Uterus (tissue), 4 donors: ENCODE data around the gene XYLB. TPM values are rescaled to one million over a fixed set of nuclear protein-coding genes. Genes with fewer than 3 reads are reported as not detected.
A peak's percentile ranks its signal among the peaks of the same experiment; 100 is the strongest.

Experiments
- DNase-seq, 2 donors: peaks; one replicate each; pipeline ENCODE4 v3.0.0-alpha.2; 2019 to 2020
- H3K27ac ChIP-seq, 2 donors: fragments of 200-600 bp; sonication (generic); 1 replicate in 1 of 2; 2 replicates in 1 of 2; pipeline ENCODE4 v1.5.1; 2016 to 2018
- H3K27me3 ChIP-seq, 2 donors: fragments of 200-600 bp; sonication (generic); one replicate each; pipeline ENCODE4 v1.5.1; 2018 to 2019; ENCODE audit warnings: control low read depth in 1 of 2
- H3K36me3 ChIP-seq, 2 donors: fragments of 200-600 bp; sonication (generic); one replicate each; pipeline ENCODE4 v1.5.1; 2019; ENCODE audit warnings: control low read depth in 1 of 2
- H3K4me1 ChIP-seq, 2 donors: fragments of 200-600 bp; sonication (generic); one replicate each; pipeline ENCODE4 v1.5.1; 2018 to 2019; ENCODE audit warnings: control low read depth in 1 of 2
- H3K4me3 ChIP-seq, 2 donors: fragments of 200-600 bp; sonication (generic); 1 replicate in 1 of 2; 2 replicates in 1 of 2; pipeline ENCODE4 v1.5.1; 2018 to 2019; ENCODE audit warnings: mild to moderate bottlenecking in 1 of 2
- H3K9me3 ChIP-seq, 2 donors: fragments of 200-600 bp; sonication (generic); one replicate each; pipeline ENCODE4 v1.5.1; 2019; ENCODE audit warnings: control low read depth in 1 of 2
- POLR2A ChIP-seq, 2 donors: fragments of 450-650 bp; IDR thresholded peaks; one replicate each; pipeline ENCODE4 v1.6.1; 2016; ENCODE audit warnings: antibody characterized with exemption in 2 of 2, mild to moderate bottlenecking in 1 of 2, moderate library complexity in 1 of 2
- intact Hi-C: fragments of 100-400 bp; cut with DNase I; formaldehyde crosslinking; loops from one replicate; pipeline ENCODE4 v1.15.1; 2023; ENCODE audit warnings: low total_unique reads
- small RNA-seq: library from RNA; depleted of rRNA; stranded (forward); fragments of <200 nt; gene quantifications from one replicate; pipeline ENCODE3, GENCODE V24; 2016
- total RNA-seq, 4 donors: library from RNA; depleted of rRNA in 3 of 4; stranded (reverse); fragments of >200 nt in 3 of 4; gene quantifications; one replicate each; pipeline versions ENCODE4 v1.1.0 to v1.2.4, GENCODE V29; 2014 to 2023
- TF ChIP-seq, protein P1 (sequence below), 4 experiments: fragments of 200-600 bp in 2 of 4; fragments of 450-650 bp in 2 of 4; sonication (generic) in 2 of 4; IDR thresholded peaks; one replicate each; pipeline ENCODE4 v1.5.1; 2016 to 2019; ENCODE audit warnings: antibody characterized with exemption in 4 of 4, mild to moderate bottlenecking in 2 of 4, moderate library complexity in 1 of 4
- donor health status: DM: yes; HTN: yes; CAD: no.

The XYLB gene
- total RNA-seq, 4 donors from 2014 or later, result 0.26 to 12.7 (median 6.5) TPM

- TF ChIP-seq, protein P1, sequence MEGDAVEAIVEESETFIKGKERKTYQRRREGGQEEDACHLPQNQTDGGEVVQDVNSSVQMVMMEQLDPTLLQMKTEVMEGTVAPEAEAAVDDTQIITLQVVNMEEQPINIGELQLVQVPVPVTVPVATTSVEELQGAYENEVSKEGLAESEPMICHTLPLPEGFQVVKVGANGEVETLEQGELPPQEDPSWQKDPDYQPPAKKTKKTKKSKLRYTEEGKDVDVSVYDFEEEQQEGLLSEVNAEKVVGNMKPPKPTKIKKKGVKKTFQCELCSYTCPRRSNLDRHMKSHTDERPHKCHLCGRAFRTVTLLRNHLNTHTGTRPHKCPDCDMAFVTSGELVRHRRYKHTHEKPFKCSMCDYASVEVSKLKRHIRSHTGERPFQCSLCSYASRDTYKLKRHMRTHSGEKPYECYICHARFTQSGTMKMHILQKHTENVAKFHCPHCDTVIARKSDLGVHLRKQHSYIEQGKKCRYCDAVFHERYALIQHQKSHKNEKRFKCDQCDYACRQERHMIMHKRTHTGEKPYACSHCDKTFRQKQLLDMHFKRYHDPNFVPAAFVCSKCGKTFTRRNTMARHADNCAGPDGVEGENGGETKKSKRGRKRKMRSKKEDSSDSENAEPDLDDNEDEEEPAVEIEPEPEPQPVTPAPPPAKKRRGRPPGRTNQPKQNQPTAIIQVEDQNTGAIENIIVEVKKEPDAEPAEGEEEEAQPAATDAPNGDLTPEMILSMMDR (IDR thresholded peaks at IDR 0.05), result no peak
- no peak for TF ChIP-seq POLR2A (IDR thresholded peaks at IDR 0.05)
- peaks cover 0 to 22% of the 10 kb centered on the region in 2 donors for H3K4me1 ChIP-seq
- no peaks in the 10 kb centered on the region for H3K27me3 ChIP-seq
- H3K4me3 ChIP-seq, result no peak overlapping the region
- intact Hi-C loops, result no loop called here
- H3K9me3 ChIP-seq, result no peaks in the 10 kb centered on the region
- H3K27ac ChIP-seq, result no peak overlapping the region
- H3K36me3 ChIP-seq, result no peaks in the 10 kb centered on the region
- no peak for DNase-seq
Measured at GRCh38 chr3:38457111-38458003, 110.8 kb downstream of the XYLB start.

DNA sequence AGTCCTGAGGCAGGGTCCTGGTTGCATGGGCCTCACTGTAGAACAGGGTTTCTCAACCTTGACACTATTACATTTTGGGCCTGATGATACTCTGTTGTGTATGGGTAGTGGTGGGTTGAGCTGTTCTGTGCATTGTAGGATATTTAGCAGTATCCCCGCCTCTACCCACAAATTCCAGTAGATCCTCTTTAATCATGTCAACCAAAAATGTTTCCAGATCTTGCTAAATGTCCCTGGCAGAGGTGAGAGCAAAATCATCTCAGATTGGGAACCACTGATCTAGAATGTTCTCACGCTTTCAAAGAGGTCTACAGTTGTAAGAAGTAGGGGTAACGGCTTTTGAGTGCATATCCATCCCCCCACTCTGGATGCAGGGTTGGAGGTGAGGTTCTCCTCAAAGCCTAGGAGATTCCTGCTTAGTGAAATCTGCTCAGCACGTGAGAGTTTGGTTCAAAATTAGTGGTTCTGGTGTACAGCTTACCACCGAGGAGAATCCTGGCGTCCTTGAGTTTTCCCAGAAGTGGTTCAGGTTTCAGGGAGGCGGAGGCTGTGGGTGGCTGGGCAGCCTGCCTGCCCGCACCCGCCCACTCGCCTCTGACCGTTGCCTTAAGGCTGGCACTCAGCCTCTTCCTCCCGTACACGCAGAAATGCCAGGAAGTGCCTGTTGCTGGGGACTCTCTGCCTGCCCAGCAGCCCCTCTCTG lies 112.4 kb downstream of the XYLB start:
- H3K36me3 ChIP-seq, result no peaks in the 10 kb centered on the region
- H3K9me3 ChIP-seq, result no peaks in the 10 kb centered on the region
- TF ChIP-seq, protein P1 (IDR thresholded peaks at IDR 0.05), result no peak
- no peak for TF ChIP-seq POLR2A (IDR thresholded peaks at IDR 0.05)
- intact Hi-C loops, result no loop called here
- peaks cover 0 to 22% of the 10 kb centered on the region in 2 donors for H3K4me1 ChIP-seq
- no peaks in the 10 kb centered on the region for H3K27me3 ChIP-seq
- H3K4me3 ChIP-seq, result no peak overlapping the region
- H3K27ac ChIP-seq, result peak overlapping the region; percentile 42 to 55
- peak; percentile 51 to 58 for DNase-seq

- H3K36me3 ChIP-seq, result no peaks in the 10 kb centered on the region
- H3K4me3 ChIP-seq, result no peak overlapping the region
- DNase-seq, result no peak
- H3K27me3 ChIP-seq, result no peaks in the 10 kb centered on the region
- intact Hi-C loops, result no loop called here
- peaks cover 0 to 22% of the 10 kb centered on the region in 2 donors for H3K4me1 ChIP-seq
- H3K9me3 ChIP-seq, result no peaks in the 10 kb centered on the region
- H3K27ac ChIP-seq, result peak overlapping the region; percentile 42 to 55
- TF ChIP-seq, protein P1 (IDR thresholded peaks at IDR 0.05), result no peak
- peak in 1 of 2 donors; percentile 10 for TF ChIP-seq POLR2A (IDR thresholded peaks at IDR 0.05)
Measured at GRCh38 chr3:38459499-38460048, 113.0 kb downstream of the XYLB start.

- Histone ChIP-seq H3K27ac (peak overlapping the region; percentile 42 to 55), H3K4me3 (no peak overlapping the region), H3K4me1 (peaks cover 0 to 22% of the 10 kb centered on the region in 2 donors), H3K36me3 (no peaks in the 10 kb centered on the region), H3K9me3 (no peaks in the 10 kb centered on the region), H3K27me3 (no peaks in the 10 kb centered on the region)
- intact Hi-C loops, result no loop called here
- no peak for DNase-seq
- TF ChIP-seq, protein P1 (IDR thresholded peaks at IDR 0.05), result no peak
- no peak for TF ChIP-seq POLR2A (IDR thresholded peaks at IDR 0.05)
Measured at GRCh38 chr3:38460377-38461270, 114.0 kb downstream of the XYLB start.

Small RNAs within 50 kb of the gene (small RNA-seq; reads per million reads assigned to genes)
- gene RNU6-235P, result not detected

Other genes with a start within 250 kb of the XYLB start
- 10 to 100 TPM; 22.3 to 54.1 (median 37.6) TPM for gene ACAA1, start 209.7 kb upstream of the XYLB start, total RNA-seq
- gene MYD88, start 208.1 kb upstream of the XYLB start, total RNA-seq, result 10 to 100 TPM in 3 of 4 donors, 1 to 10 TPM in 1; 2.0 to 30.9 (median 22.3) TPM
- gene OXSR1, start 181.2 kb upstream of the XYLB start, total RNA-seq, result 10 to 100 TPM; 12.9 to 45.6 (median 39.5) TPM
- gene SLC22A13, start 81.0 kb upstream of the XYLB start, total RNA-seq, result under 1 TPM in 2 of 4 donors, not detected in 2; under 0.01 to 0.70 TPM
- under 1 TPM in 1 of 4 donors, not detected in 3; 0.28 TPM for gene SLC22A14, start 64.5 kb upstream of the XYLB start, total RNA-seq
- gene ACVR2B, start 107.1 kb downstream of the XYLB start, total RNA-seq, result 10 to 100 TPM in 2 of 4 donors, 1 to 10 TPM in 2; 3.1 to 13.8 (median 9.4) TPM
- gene EXOG, start 149.6 kb downstream of the XYLB start, total RNA-seq, result 10 to 100 TPM in 2 of 4 donors, 1 to 10 TPM in 2; 6.2 to 22.8 (median 13.8) TPM